ENCODE measurements around the gene UMODL1.
A peak's percentile ranks its signal among the peaks of the same experiment; 100 is the strongest.
"Not testable (repeated sequence)": the region's sequence is repeated elsewhere in the genome, so short reads cannot be mapped to it uniquely, and the experiment has no call there.

Gene UMODL1

GRCh38 chr21:42114646-42115045 is 43.5 kb downstream of the UMODL1 start:
- no peak overlapping the region for H3K4me3 ChIP-seq (ENCODE audit: control insufficient read depth, low read depth, low read length)
- TF ChIP-seq CTCF (IDR thresholded peaks at IDR 0.05; ENCODE audit: control insufficient read depth, insufficient read depth, low read depth, low read length, missing control alignments), result no peak
- DNase-seq (ENCODE audit: low read depth), result no peak

GRCh38 chr21:42115136-42115683 is 44.1 kb downstream of the UMODL1 start:
- no peak for DNase-seq (ENCODE audit: low read depth)
- no peak for TF ChIP-seq CTCF (IDR thresholded peaks at IDR 0.05; ENCODE audit: control insufficient read depth, insufficient read depth, low read depth, low read length, missing control alignments)
- H3K4me3 ChIP-seq (ENCODE audit: control insufficient read depth, low read depth, low read length), result no peak overlapping the region

- DNase-seq (ENCODE audit: low read depth), result not testable (repeated sequence)
These were observed 45.4 kb downstream of the UMODL1 start for GRCh38 chr21:42116551-42116950.

GRCh38 chr21:42117229-42117966 is 46.3 kb downstream of the UMODL1 start:
- H3K4me3 ChIP-seq (ENCODE audit: control insufficient read depth, low read depth, low read length), result peak overlapping the region; percentile 24
- peak; percentile 65 for DNase-seq (ENCODE audit: low read depth)
- peak; percentile 88 for TF ChIP-seq CTCF (IDR thresholded peaks at IDR 0.05; ENCODE audit: control insufficient read depth, insufficient read depth, low read depth, low read length, missing control alignments)

More at GRCh38 chr21:42116551-42116950, 45.4 kb downstream of the UMODL1 start:
- not testable (repeated sequence) for H3K4me3 ChIP-seq (ENCODE audit: control insufficient read depth, low read depth, low read length)

- DNase-seq (ENCODE audit: low read depth), result no peak
- H3K4me3 ChIP-seq (ENCODE audit: control insufficient read depth, low read depth, low read length), result no peak overlapping the region
- TF ChIP-seq CTCF (IDR thresholded peaks at IDR 0.05; ENCODE audit: control insufficient read depth, insufficient read depth, low read depth, low read length, missing control alignments), result no peak
These were observed 47.1 kb downstream of the UMODL1 start for GRCh38 chr21:42117967-42118780.

- TF ChIP-seq CTCF (IDR thresholded peaks at IDR 0.05; ENCODE audit: control insufficient read depth, insufficient read depth, low read depth, low read length, missing control alignments), result no peak
- no peak overlapping the region for H3K4me3 ChIP-seq (ENCODE audit: control insufficient read depth, low read depth, low read length)
These were observed 47.8 kb downstream of the UMODL1 start for GRCh38 chr21:42118901-42119300.

More at GRCh38 chr21:42118901-42119300, 47.8 kb downstream of the UMODL1 start:
- DNase-seq (ENCODE audit: low read depth), result no peak
